HT-29 (cell line): Measurements from ENCODE around the gene CRYBB1. TPM values are rescaled to one million over a fixed set of nuclear protein-coding genes. Genes with fewer than 3 reads are reported as not detected.
A peak's percentile ranks its signal among the peaks of the same experiment; 100 is the strongest.

ENCODE experiments used
- DNase-seq: peaks from one replicate; pipeline ENCODE4 v3.0.0-alpha.2; 2015; ENCODE audit warnings: low spot score
- total RNA-seq: library from RNA; depleted of rRNA; stranded (reverse); fragments of >200 nt; shearing (Covaris generic); gene quantifications from 2 replicates; pipeline ENCODE4 v1.2.3, GENCODE V29; 2014

CRYBB1 gene
- total RNA-seq, 1 experiment from 2014 or later = not detected

GRCh38 chr22:26579331-26579886, 38.4 kb downstream of the CRYBB1 start:
- DNase-seq = no peak

DNA sequence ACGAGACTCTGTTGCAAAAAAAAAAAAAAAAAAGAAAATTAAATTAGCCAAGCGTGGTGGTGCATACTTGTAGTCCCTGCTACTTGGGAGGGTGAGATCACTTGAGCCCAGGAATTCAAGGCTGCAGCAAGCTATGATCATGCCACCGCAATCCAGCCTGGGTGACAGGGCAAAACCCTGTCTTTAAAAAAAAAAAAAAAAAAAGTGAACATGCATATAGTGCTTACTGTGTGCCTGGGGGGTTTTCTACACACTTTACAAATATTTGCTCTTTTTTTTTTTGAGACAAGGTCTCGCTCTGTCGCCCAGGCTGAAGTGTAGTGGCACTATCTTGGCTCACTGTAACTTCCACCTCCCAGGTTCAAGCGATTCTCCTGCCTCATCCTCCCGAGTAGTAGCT, 40.7 kb downstream of the CRYBB1 start:
- no peak for DNase-seq

- DNase-seq = no peak
Observed at GRCh38 chr22:26576026-26576680, 41.7 kb downstream of the CRYBB1 start.

DNA sequence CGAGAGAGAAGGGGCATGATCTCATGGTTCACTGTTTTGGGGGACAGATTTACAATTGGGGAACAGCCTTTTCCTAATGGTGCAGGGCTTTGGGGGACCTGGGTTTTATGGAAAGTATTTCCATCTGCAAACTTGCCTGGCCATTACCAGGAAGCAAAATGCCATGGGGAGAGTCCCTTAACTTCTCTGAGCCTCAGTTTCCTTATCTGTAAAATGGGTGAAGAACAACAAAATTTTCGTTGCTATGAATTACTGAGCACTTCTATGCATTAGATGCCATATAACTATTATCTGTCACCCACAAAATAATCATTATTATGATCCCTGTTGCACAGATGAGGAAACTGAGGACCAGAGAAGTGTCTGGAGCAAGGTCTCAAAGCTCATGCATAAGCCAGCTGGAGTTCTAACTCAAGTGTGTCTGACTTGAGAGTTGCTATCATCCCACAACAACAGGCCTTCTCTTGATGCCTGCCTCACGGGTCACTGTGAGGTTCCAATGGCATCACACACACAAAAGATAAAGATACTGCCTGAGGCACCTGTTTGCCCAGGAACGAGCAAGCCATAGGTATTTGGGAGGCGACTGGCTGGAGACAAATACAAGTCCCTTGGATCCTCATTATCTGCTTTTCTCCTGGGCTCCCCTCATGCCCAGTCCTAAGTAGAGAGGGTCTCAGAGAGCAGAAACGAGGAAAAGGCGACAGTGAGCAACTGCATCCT, 43.7 kb downstream of the CRYBB1 start:
- no peak for DNase-seq

DNA sequence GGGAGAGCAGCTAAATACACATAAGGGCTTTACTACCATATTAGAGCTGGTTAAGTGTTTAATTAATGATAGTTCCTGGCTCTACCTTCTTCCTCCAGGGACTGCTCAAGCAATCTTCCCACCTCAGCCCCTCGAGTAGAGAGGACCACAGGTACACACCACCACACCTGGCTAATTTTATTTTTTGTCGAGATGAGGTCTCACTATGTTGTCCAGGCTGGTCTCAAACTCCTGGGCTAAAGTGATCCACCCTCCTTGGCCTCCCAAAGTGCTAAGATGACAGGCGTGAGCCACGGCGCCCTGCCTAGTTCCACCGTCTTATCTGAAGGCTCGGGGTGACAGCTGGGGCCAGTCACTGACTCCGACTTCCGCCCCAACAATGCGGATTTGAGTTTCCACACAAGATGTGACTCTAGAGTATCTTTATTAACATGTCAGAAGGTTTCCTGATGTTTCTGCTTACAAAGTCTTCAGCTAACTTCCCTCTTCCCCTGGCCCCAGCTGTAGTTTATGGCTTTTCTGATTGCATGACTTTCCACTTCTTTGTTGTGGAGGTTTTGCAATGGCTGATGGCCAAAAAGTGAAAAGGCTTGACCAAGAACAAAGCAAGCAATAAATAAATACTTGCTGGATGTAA, 44.7 kb downstream of the CRYBB1 start:
- DNase-seq = no peak

DNA sequence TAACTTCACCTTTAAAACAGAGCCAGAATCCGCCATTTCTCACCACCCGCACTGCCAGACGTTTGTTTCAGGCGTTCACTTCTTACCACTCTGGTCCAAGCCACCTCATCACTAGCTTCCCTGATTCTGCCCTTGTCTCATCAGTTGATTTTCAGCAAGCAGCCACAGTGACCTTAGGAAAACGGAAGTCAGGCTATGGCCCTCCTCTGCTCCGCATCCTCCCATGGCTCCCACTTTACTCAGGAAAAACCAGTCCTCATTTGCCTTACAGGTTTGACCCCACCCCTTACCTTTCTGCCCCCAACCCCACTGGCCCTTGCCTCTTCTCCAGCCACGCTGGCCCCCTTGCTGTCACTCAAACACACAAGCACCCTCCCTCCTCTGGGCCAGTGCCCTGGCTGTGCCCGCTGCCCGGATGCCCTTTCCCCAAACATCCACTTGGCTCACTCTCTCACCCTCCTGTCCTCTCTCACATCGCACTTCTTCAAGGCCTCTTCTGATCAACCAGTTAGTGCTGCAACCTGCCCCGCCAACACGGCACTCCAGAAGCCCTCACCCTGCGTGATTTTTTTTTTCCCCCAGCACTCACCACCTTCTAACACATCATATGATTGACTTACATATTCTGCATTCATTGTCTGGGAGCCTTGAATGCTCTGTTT, 46.8 kb downstream of the CRYBB1 start:
- DNase-seq = no peak

GRCh38 chr22:26570115-26570514, 47.7 kb downstream of the CRYBB1 start:
- DNase-seq = no peak

GRCh38 chr22:26568207-26568706, 49.6 kb downstream of the CRYBB1 start:
- DNase-seq = peak; percentile 28

- DNase-seq = no peak
Observed at GRCh38 chr22:26567610-26568009, 50.2 kb downstream of the CRYBB1 start.

DNA sequence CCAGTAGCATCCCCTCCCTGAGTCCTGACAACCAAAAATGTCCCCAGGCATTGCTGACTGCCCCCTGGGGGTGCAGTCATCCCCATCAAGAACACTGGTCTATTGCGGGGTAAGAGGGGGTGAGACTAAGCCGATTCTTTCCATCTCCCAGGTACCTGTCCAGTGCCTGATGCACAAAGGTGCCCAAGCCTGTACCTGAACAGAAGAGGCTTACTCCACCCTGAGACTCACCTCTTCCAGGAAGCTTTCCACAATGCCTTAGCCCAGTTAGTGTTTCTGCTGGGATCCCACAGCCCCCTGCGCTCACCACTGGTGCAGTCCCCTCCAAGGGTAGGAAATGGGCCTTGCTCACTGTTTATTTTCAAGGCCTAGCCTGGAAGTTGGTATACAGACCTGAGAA, 50.8 kb downstream of the CRYBB1 start:
- DNase-seq = no peak

DNA sequence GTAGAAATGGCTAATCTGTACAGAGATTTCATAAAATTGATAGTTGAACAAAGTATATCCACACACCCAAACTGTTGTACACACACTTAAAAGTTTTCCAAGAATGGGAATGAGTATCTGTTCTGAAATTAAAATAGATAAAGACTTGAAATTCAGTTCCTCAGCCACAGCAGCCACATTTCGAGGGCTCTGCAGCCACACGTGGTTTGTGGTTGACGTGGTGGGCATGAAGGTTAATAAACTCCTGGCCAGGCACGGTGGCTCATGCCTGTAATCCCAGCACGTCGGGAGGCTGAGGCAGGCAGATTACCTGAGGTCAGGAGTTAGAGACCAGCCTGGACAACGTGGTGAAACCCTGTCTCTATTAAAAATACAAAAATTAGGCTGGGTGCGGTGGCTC, 51.9 kb downstream of the CRYBB1 start:
- no peak for DNase-seq

GRCh38 chr22:26565181-26565580, 52.6 kb downstream of the CRYBB1 start:
- DNase-seq = no peak

GRCh38 chr22:26564672-26565071, 53.2 kb downstream of the CRYBB1 start:
- DNase-seq = no peak

- no peak for DNase-seq
Observed at GRCh38 chr22:26564181-26564580, 53.6 kb downstream of the CRYBB1 start.

DNA sequence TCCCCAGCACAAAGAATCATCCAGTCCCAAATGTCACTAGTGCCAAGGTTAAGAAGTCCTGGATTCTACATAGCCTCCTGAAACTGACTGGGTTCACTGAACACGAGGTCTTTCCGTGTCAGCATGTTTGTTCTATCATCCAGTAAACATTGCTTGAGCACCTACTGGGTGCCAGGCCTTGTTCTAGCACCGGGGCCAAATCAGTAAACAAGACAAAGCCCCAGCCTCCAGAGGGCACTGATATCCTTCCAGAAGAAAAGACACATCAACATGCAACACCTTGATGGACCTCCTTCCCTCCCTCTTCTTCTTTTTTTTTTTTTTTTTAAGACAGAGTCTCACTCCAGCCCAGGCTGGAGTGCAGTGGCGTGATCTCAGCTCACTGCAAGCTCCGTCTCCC, 54.8 kb downstream of the CRYBB1 start:
- no peak for DNase-seq

GRCh38 chr22:26561756-26562417, 55.9 kb downstream of the CRYBB1 start:
- DNase-seq = no peak

DNA sequence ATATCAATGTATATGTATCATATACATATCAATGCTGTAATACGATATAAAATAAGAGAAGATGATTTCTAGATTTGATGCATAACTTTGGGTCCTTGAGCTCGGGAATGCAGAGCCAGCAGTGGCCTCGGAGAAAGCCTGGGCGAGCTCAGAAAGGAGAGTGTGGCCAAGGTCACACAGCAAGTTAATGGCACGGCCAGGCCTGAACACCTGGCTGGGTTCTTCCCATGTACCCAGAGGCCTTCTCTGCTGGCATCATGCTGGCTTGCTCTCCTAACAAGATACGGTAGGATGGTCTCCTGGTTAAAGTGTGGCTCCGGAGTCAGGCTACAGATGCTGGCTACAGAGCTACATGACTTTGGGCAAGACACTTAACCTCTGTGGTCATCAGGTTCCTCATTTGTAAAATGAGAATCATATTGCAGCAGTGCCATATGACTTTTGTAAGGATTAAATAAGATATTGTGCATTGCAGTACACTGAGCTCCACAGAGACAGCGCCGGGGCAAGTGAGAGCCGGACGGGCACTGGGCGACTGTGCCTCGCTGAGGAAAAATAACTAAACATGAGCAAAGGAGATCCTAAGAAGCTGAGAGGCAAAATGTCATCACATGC, 57.8 kb downstream of the CRYBB1 start:
- no peak for DNase-seq

- no peak for DNase-seq
Observed at GRCh38 chr22:26558248-26558895, 59.5 kb downstream of the CRYBB1 start.

GRCh38 chr22:26556904-26557303, 60.9 kb downstream of the CRYBB1 start:
- DNase-seq = no peak

- DNase-seq = no peak
Observed at GRCh38 chr22:26555478-26555877, 62.3 kb downstream of the CRYBB1 start.
